HTERT RPE-1 (cell line): ENCODE measurements around the gene AP3B1.
"Not testable (repeated sequence)": the region's sequence is repeated elsewhere in the genome, so short reads cannot be mapped to it uniquely, and the experiment has no call there.

Experiments
- in situ Hi-C: fragments of 300-500 bp; cut with MboI; formaldehyde crosslinking; loops from 4 replicates; pipeline ENCODE4 v1.14.3; 2020; ENCODE audit warnings: low sequenced_read_pairs

Gene AP3B1

GRCh38 chr5:78245136-78245535 is 49.4 kb downstream of the AP3B1 start:
- in situ Hi-C loops = no loop called here

- in situ Hi-C loops = no loop called here
Observed at GRCh38 chr5:78243639-78244038, 50.9 kb downstream of the AP3B1 start.

GRCh38 chr5:78243091-78243490 is 51.4 kb downstream of the AP3B1 start:
- in situ Hi-C loops = no loop called here

- in situ Hi-C loops = no loop called here
Observed at GRCh38 chr5:78242001-78242400, 52.5 kb downstream of the AP3B1 start.

- in situ Hi-C loops = no loop called here
Observed at GRCh38 chr5:78237911-78238310, 56.6 kb downstream of the AP3B1 start.

- in situ Hi-C loops = no loop called here
Observed at GRCh38 chr5:78236046-78236445, 58.5 kb downstream of the AP3B1 start.

GRCh38 chr5:78235289-78235688 is 59.2 kb downstream of the AP3B1 start:
- in situ Hi-C loops = no loop called here

- in situ Hi-C loops = no loop called here
Observed at GRCh38 chr5:78234804-78235203, 59.7 kb downstream of the AP3B1 start.

- in situ Hi-C loops = no loop called here
Observed at GRCh38 chr5:78232163-78232562, 62.3 kb downstream of the AP3B1 start.

- in situ Hi-C loops = no loop called here
Observed at GRCh38 chr5:78224358-78224757, 70.1 kb downstream of the AP3B1 start.

- in situ Hi-C loops = no loop called here
Observed at GRCh38 chr5:78221964-78222451, 72.5 kb downstream of the AP3B1 start.

GRCh38 chr5:78221467-78221866 is 73.0 kb downstream of the AP3B1 start:
- in situ Hi-C loops = no loop called here

- in situ Hi-C loops = no loop called here
Observed at GRCh38 chr5:78215972-78216371, 78.5 kb downstream of the AP3B1 start.

GRCh38 chr5:78215565-78215964 is 78.9 kb downstream of the AP3B1 start:
- in situ Hi-C loops = no loop called here

GRCh38 chr5:78213799-78214198 is 80.7 kb downstream of the AP3B1 start:
- in situ Hi-C loops = no loop called here

- in situ Hi-C loops = no loop called here
Observed at GRCh38 chr5:78211052-78211451, 83.4 kb downstream of the AP3B1 start.

GRCh38 chr5:78204241-78204640 is 90.3 kb downstream of the AP3B1 start:
- in situ Hi-C loops = no loop called here

GRCh38 chr5:78203815-78204214 is 90.7 kb downstream of the AP3B1 start:
- in situ Hi-C loops = no loop called here

- in situ Hi-C loops = no loop called here
Observed at GRCh38 chr5:78190402-78190801, 104.1 kb downstream of the AP3B1 start.

GRCh38 chr5:78188681-78189080 is 105.8 kb downstream of the AP3B1 start:
- in situ Hi-C loops = not testable (repeated sequence)

GRCh38 chr5:78187172-78187571 is 107.3 kb downstream of the AP3B1 start:
- in situ Hi-C loops = no loop called here

GRCh38 chr5:78182838-78183237 is 111.7 kb downstream of the AP3B1 start:
- in situ Hi-C loops = no loop called here

- in situ Hi-C loops = no loop called here
Observed at GRCh38 chr5:78178356-78178755, 116.1 kb downstream of the AP3B1 start.

- in situ Hi-C loops = not testable (repeated sequence)
Observed at GRCh38 chr5:78170335-78170734, 124.2 kb downstream of the AP3B1 start.
